ENCODE measurements around the gene ALDH1A3. TPM values are rescaled to one million over a fixed set of nuclear protein-coding genes. Genes with fewer than 3 reads are reported as not detected.

Gene ALDH1A3
- total RNA-seq, 1 experiment from 2014 or later = 983 TPM

- TF ChIP-seq CTCF (IDR thresholded peaks at IDR 0.05; ENCODE audit: unreplicated experiment) = no peak
- Mint-ChIP-seq H3K27me3 (ENCODE audit: unreplicated experiment) (no peaks in the 10 kb centered on the region), H3K4me1 (ENCODE audit: low read depth, unreplicated experiment) (no peaks in the 10 kb centered on the region), H3K36me3 (ENCODE audit: insufficient read depth, unreplicated experiment) (no peaks in the 10 kb centered on the region), H3K9me3 (ENCODE audit: low read depth, unreplicated experiment) (no peaks in the 10 kb centered on the region), H3K4me3 (ENCODE audit: low read depth, unreplicated experiment) (no peak overlapping the region), H3K27ac (ENCODE audit: unreplicated experiment) (no peak overlapping the region)
- no peak for DNase-seq
- BruUV-seq (replicated peaks) = no TSS peak
- CTCF ChIA-PET = no interaction called here
- intact Hi-C loops (cut with micrococcal nuclease; ENCODE audit: unreplicated experiment) = no loop called here
These were observed 38.2 kb upstream of the ALDH1A3 start for GRCh38 chr15:100841426-100841825.

- Mint-ChIP-seq H3K9me3 (ENCODE audit: low read depth, unreplicated experiment) (no peaks in the 10 kb centered on the region), H3K4me1 (ENCODE audit: low read depth, unreplicated experiment) (no peaks in the 10 kb centered on the region), H3K27me3 (ENCODE audit: unreplicated experiment) (no peaks in the 10 kb centered on the region), H3K4me3 (ENCODE audit: low read depth, unreplicated experiment) (no peak overlapping the region), H3K36me3 (ENCODE audit: insufficient read depth, unreplicated experiment) (no peaks in the 10 kb centered on the region), H3K27ac (ENCODE audit: unreplicated experiment) (no peak overlapping the region)
- TF ChIP-seq CTCF (IDR thresholded peaks at IDR 0.05; ENCODE audit: unreplicated experiment) = no peak
- DNase-seq = no peak
- intact Hi-C loops (cut with micrococcal nuclease; ENCODE audit: unreplicated experiment) = no loop called here
- CTCF ChIA-PET = no interaction called here
- BruUV-seq (replicated peaks) = no TSS peak
These were observed 36.6 kb upstream of the ALDH1A3 start for GRCh38 chr15:100842756-100843730.

- DNase-seq = no peak
- intact Hi-C loops (cut with micrococcal nuclease; ENCODE audit: unreplicated experiment) = no loop called here
- TF ChIP-seq CTCF (IDR thresholded peaks at IDR 0.05; ENCODE audit: unreplicated experiment) = no peak
- Mint-ChIP-seq H3K4me3 (ENCODE audit: low read depth, unreplicated experiment) (no peak overlapping the region), H3K27me3 (ENCODE audit: unreplicated experiment) (no peaks in the 10 kb centered on the region), H3K9me3 (ENCODE audit: low read depth, unreplicated experiment) (no peaks in the 10 kb centered on the region), H3K27ac (ENCODE audit: unreplicated experiment) (no peak overlapping the region), H3K4me1 (ENCODE audit: low read depth, unreplicated experiment) (peaks cover 8% of the 10 kb centered on the region), H3K36me3 (ENCODE audit: insufficient read depth, unreplicated experiment) (peaks cover 5% of the 10 kb centered on the region)
- CTCF ChIA-PET = no interaction called here
- BruUV-seq (replicated peaks) = no TSS peak
These were observed 35.5 kb upstream of the ALDH1A3 start for GRCh38 chr15:100844167-100844566.

GRCh38 chr15:100844778-100845177 is 34.9 kb upstream of the ALDH1A3 start:
- Mint-ChIP-seq H3K9me3 (ENCODE audit: low read depth, unreplicated experiment) (no peaks in the 10 kb centered on the region), H3K4me3 (ENCODE audit: low read depth, unreplicated experiment) (no peak overlapping the region), H3K27me3 (ENCODE audit: unreplicated experiment) (no peaks in the 10 kb centered on the region), H3K36me3 (ENCODE audit: insufficient read depth, unreplicated experiment) (peaks cover 12% of the 10 kb centered on the region), H3K4me1 (ENCODE audit: low read depth, unreplicated experiment) (peaks cover 11% of the 10 kb centered on the region), H3K27ac (ENCODE audit: unreplicated experiment) (no peak overlapping the region)
- CTCF ChIA-PET = no interaction called here
- no peak for DNase-seq
- intact Hi-C loops (cut with micrococcal nuclease; ENCODE audit: unreplicated experiment) = no loop called here
- no peak for TF ChIP-seq CTCF (IDR thresholded peaks at IDR 0.05; ENCODE audit: unreplicated experiment)
- BruUV-seq (replicated peaks) = no TSS peak
